Astrocyte of the cerebellum (primary cell): ENCODE results near the gene CCDC102A.

ENCODE experiments used
- DNase-seq: peaks from one replicate; pipeline ENCODE4 v3.0.0-alpha.2; 2011; ENCODE audit warnings: low read depth
- H3K4me3 ChIP-seq: 2 replicates; pipeline ENCODE4 v1.5.1; 2011; ENCODE audit warnings: mild to moderate bottlenecking, low read depth, low read length, moderate library complexity
- in situ Hi-C: cut with HindIII; loops from 2 replicates; pipeline ENCODE4 v1.10.0; 2017; ENCODE audit warnings: low sequenced_read_pairs
- TF ChIP-seq, protein P1 (sequence below): IDR thresholded peaks from 2 replicates; pipeline ENCODE4 v1.5.1; 2012; ENCODE audit warnings: low read length, low read depth, moderate library complexity, mild to moderate bottlenecking; ENCODE audit errors: missing control alignments

The CCDC102A gene

DNA sequence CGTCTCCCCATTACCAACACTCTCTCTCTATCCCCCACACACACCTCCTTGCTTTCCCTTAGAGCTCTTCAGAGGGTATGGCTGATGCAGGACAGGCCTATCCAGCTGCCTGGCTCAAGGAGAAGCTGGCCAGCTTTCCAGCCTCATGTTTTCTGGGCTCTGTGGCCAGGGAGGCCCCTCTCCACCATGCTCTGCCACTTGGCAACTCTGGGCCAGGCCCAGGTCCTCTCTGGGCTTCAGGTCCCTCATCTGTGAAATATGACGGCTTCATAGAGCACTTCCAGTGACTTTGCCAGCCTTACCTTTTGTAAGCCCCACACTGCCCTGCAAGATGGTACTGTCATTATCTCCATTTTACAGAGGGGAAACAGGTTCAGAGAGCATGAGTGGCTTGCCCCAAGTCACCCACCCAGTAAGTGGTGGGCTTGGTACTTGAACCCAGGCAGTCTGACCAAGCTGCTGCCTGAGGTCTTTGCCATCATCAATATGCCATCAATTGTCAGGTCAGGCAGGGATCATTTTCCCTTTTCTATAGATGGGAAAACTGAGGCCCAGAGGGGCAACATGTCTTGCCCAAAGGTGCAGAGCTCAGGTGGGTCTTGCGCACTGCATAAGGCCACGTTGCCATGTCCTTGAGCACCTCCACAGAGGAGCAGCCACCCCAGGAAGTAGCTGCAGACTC lies 5.5 kb upstream of the CCDC102A start:
- DNase-seq = no peak
- in situ Hi-C loops = no loop called here
- TF ChIP-seq, protein P1, sequence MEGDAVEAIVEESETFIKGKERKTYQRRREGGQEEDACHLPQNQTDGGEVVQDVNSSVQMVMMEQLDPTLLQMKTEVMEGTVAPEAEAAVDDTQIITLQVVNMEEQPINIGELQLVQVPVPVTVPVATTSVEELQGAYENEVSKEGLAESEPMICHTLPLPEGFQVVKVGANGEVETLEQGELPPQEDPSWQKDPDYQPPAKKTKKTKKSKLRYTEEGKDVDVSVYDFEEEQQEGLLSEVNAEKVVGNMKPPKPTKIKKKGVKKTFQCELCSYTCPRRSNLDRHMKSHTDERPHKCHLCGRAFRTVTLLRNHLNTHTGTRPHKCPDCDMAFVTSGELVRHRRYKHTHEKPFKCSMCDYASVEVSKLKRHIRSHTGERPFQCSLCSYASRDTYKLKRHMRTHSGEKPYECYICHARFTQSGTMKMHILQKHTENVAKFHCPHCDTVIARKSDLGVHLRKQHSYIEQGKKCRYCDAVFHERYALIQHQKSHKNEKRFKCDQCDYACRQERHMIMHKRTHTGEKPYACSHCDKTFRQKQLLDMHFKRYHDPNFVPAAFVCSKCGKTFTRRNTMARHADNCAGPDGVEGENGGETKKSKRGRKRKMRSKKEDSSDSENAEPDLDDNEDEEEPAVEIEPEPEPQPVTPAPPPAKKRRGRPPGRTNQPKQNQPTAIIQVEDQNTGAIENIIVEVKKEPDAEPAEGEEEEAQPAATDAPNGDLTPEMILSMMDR = no peak
- H3K4me3 ChIP-seq = no peak overlapping the region

DNA sequence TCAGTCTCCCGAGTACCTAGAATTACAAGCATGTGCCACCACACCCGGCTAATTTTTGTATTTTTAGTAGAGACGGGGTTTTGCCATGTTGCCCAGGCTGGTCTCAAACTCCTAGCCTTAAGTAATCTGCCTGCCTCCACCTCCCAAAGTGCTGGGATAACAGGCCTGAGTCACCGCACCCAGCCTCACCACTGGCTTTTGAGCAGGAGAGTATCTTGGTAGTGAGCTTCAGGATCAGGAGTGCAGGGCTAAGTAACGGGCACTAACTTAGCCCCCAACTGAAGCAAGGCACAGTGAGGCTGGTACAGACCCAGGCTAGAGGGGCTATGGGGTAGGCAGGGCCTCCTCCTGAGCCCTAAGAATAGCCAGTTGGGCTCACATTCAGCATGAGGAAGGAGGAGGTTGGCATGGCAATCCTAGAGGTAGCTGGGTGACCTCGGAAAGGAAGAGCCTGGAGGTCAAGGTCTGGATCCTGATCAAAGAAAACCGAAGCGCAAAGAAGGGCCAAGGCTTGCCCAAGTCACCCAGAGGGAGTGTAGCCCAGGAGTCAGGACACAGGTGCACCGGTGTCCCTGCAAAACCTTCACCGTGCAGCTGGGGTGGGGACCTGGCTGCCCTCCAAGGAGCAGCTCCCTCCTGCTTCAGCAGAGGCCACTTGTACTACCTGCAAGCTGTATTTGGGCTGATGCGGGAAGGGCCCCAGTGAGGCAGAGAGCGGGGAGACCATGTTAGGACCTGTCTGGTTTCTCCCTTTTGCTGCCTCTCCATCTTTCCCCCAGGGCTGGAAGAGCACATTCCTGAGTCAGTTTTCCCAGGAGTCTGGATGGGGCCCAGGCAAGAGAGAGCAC lies 4.8 kb upstream of the CCDC102A start:
- TF ChIP-seq, protein P1 = no peak
- in situ Hi-C loops = no loop called here
- no peak overlapping the region for H3K4me3 ChIP-seq
- no peak for DNase-seq

DNA sequence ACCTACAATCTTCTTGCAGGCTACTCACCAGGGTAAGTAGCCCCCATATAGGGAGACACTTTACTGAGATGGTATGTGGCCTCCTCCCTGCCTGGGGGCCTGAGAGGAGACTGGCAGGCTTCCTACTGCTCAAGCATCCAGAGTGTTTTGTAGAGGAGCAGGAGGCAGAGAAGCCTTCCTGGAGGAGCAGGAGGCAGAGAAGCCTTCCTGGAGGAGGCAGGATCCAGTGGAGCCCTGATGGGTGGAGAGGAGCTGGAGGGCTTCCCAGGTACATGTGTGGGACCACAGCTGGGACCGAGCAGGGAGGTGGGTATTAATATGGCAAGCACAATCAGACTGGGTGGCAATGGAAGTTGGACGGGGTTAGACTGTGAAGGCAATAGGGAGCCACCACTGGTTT lies 4.0 kb upstream of the CCDC102A start:
- DNase-seq = no peak
- TF ChIP-seq, protein P1 = no peak
- in situ Hi-C loops = no loop called here

DNA sequence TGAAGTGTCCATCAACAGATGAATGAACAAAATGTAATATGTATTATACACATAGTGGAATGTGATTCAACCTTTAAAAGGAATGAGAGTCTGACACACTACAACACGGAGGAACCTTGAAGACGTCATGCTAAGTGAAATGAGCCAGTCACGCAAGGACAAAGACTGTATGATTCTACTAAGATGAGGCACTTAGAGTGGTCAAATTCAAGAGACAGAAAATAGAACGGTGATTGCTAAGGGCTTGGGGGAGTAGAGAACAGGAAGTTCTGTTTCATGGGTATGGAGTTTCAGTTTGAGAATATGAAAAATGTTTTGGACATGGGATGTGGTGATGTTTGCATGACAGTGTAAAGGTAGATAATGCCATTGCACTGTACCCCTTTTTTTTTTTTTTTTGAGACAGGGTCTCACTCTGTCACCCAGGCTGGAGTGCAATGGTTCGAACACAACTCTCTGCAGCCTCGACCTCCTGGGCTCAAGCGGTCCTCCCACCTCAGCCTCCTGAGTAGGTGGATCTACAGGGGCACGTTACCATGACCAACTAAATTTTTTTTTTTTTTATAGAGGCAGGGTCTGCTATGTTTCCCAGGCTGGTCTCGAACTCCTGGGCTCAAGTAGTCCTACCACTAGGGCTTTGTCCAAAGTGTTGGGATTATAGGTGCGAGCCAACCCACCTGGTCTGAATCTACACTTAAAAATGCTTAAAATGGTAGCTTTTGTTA lies 2.9 kb upstream of the CCDC102A start:
- TF ChIP-seq, protein P1 = no peak
- no peak for DNase-seq
- in situ Hi-C loops = no loop called here
- no peak overlapping the region for H3K4me3 ChIP-seq

More for the DNA sequence above, 4.0 kb upstream of the CCDC102A start:
- no peak overlapping the region for H3K4me3 ChIP-seq

DNA sequence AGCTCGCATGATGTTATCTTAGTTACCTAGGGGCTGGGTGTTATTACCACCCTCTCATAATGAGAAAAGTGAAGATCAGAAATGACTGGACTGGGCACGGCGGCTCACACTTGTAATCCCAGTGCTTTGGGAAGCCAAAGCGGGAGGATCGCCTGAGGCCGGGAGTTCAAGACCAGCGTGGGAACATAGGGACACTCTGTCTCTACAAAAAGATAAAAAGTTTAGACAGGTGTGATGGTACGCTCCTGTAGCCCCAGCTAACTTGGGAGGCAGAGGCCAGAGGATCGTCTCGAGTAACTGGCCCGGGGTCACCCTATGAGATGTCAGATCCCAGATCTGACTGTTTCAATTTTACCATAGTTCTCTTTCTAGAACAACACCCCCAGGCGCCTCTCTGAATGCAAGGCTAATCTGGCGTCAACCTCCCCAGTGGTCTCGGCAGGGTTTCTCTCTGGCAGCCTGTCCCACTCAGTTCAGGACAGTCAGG lies 1.9 kb upstream of the CCDC102A start:
- TF ChIP-seq, protein P1 = no peak
- H3K4me3 ChIP-seq = no peak overlapping the region
- in situ Hi-C loops = no loop called here
- no peak for DNase-seq

DNA sequence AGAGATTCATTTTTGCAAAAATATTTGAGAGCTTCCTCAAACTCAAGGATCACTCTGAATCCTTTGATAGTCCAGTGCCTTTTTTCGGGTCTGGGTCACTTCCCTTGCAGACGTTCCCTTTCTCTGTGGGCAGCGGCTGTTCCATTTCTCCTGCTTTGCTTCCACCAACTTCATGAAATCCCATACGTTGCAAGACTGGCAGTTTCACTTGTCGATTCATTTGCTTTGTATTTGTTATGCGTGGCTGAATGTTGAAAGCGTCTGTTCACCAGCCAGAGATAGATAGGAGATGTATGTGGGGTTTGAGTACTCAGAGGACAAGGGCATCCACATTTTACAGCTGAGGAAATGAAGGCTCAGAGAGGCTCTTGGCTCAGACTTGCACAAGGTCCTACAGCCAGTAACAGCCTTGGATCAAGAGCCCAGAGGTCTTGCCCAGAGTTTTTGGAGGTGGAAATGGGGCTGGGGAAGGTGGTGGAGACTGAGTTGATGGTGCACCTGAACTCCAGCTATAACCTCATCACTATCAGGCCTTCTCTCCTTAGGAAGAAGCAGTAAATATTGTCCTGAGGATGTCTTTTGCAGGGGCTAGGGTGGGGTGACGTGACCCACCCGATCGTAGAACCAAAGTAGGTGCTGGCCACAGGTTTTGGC lies 1.3 kb upstream of the CCDC102A start:
- no peak overlapping the region for H3K4me3 ChIP-seq
- TF ChIP-seq, protein P1 = no peak
- no peak for DNase-seq
- in situ Hi-C loops = no loop called here
